Medulla oblongata (tissue), 1 donor: ENCODE measurements around the gene CERKL.
A peak's percentile ranks its signal among the peaks of the same experiment; 100 is the strongest.
"Not testable (repeated sequence)": the region's sequence is repeated elsewhere in the genome, so short reads cannot be mapped to it uniquely, and the experiment has no call there.

Experiments used
- DNase-seq: peaks from one replicate; pipeline ENCODE4 v3.0.0-alpha.2; 2015; ENCODE audit errors: extremely low spot score

CERKL gene, protein sequence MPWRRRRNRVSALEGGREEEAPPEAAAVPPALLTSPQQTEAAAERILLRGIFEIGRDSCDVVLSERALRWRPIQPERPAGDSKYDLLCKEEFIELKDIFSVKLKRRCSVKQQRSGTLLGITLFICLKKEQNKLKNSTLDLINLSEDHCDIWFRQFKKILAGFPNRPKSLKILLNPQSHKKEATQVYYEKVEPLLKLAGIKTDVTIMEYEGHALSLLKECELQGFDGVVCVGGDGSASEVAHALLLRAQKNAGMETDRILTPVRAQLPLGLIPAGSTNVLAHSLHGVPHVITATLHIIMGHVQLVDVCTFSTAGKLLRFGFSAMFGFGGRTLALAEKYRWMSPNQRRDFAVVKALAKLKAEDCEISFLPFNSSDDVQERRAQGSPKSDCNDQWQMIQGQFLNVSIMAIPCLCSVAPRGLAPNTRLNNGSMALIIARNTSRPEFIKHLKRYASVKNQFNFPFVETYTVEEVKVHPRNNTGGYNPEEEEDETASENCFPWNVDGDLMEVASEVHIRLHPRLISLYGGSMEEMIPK

DNA sequence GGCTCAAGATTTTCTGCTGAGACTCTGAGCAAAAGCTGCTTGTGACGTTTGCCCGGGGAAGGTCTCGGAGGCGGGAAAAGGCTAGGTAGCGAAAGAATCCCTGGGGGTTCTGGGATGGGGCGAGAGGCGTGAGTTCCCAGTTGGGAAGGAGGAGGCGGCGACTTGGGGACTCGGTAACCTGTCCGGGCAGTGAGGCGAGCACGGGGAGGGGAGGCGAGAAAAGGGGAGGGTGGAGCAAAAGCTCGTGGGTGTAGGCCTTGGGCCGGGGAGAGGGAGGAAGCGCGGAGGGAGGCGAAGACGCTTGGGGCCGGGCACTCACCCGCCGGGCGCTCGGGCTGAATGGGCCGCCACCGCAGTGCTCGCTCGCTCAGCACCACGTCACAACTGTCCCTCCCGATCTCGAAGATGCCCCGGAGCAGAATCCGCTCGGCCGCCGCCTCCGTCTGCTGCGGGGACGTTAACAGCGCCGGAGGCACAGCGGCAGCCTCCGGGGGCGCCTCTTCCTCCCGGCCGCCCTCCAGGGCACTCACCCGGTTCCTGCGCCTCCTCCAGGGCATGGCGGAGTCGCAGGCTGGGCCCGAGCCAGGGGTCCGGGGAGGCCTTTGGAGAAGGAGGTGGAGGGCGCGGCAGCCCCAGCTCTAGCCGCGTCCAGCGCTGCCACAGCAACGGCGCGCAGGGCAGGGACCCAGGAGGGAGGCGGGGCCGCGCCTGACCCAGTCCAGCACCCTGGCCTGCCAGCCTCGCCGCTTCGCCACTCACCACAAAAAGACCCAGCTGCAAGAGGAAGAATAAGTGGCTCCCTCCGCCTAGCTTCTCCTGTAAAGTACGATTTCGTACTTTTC is at the start of gene CERKL:
TSS of gene CERKL (minus strand) at position 656 of the 842 bp plus-strand sequence. CDS start at position 557, 99 bp downstream.
- peak; percentile 27 for DNase-seq

DNA sequence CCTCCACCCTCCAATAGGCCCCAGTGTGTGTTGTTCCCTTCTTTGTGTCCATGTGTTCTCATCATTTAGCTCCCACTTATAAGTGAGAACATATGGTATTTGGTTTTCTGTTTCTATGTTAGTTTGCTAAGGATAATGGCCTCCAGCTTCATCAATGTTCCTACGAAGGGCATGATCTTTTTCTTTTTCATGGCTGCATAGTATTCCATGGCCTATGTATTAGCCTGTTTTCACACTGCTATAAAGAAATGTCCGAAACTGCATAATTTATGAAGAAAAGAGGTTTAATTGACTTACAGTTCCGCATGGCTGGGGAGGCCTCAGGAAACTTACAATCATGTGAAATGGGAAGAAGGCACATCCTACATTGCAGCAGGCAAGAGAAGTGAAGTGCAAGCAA is 45.6 kb upstream of the CERKL start:
- not testable (repeated sequence) for DNase-seq

DNA sequence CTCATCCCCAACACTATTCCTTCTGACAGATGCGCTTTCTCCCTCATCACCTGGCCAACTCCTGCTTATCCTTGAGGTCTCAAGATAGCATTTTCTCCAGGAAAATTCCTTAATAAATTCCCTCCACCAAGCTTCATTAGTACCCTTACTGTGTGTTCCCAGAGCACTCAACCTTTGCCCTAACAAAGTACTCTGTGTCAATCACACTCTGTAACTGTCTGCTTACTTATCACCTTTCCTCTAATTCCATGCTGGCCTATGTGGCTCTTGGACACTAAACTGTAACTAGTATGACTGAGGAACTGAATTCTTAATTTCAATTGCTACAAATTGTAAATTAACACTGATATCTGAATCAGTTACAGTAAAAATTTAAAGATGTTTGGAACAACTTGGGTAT is 41.3 kb upstream of the CERKL start:
- DNase-seq: no peak

DNA sequence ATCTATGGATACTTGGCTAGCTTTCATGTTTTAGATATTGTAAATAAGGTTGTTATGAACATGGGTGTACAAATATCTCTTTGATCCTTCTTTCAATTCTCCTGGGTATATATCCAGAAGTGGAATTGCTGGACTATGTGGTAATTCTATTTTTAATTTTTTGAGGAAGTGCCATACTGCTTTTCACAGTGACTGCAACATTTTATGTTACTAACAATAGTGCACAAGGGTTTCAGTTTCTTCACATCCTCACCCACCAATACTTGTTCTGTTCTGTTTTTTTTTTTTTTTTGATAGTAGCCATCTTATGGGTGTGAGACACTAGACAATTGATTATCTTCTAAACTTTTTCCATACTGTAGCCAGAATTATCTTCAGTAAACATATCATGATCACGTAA is 40.7 kb upstream of the CERKL start:
- no peak for DNase-seq

DNA sequence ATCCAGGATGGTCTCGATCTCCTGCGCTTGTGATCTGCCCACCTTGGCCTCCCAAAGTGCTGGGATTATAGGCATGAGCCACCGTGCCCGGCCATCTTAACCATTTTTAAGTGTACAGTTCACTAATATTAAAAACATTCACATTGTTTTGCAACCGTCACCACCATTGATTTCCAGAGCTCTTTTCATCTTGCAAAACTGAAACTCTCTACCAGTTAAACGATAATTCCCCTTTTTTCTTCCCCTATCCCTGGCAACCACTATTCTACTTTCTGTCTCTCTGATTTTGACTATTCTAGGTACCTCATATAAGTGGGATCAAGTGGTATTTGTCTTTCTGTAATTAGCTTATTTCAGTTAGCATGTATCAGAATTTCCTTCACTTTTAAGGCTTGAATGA is 40.2 kb upstream of the CERKL start:
- no peak for DNase-seq

DNA sequence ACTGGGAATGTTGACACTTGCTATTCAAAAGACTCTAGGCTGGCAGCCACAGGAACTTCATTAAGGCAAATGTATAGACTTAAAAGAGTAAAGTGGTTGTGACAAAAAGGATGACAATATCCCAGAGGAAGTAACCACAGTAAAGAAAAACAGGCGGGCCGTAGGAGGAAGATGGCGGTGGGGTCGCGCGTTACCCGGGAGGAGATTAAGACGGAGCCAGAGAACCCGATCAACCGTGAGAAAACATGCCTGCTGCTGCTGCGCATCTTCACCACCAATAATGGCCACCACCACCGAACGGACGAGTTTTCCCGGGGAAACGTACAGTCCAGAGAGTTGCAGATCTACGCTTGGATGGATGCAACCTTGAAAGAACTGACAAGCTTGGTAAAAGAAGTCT is 37.4 kb upstream of the CERKL start:
- DNase-seq: no peak

DNA sequence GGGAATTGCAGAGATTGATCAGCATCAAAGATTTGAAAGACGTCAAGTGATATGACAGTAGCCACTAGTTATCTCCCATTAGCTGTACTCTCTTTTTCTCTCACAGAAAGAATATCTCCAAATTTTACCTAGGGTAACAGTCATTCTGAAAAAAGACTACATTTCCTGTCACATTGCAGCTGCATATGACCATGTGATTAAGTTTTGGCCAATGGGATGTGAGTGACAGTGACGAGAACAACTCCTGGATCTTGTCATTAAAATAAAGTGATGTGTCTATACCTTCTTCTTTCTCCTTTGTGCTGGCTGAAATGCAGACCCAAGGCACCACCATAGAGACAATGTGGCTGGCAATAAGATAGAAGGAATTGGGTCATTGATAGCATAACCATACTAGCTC is 34.0 kb upstream of the CERKL start:
- DNase-seq: no peak

DNA sequence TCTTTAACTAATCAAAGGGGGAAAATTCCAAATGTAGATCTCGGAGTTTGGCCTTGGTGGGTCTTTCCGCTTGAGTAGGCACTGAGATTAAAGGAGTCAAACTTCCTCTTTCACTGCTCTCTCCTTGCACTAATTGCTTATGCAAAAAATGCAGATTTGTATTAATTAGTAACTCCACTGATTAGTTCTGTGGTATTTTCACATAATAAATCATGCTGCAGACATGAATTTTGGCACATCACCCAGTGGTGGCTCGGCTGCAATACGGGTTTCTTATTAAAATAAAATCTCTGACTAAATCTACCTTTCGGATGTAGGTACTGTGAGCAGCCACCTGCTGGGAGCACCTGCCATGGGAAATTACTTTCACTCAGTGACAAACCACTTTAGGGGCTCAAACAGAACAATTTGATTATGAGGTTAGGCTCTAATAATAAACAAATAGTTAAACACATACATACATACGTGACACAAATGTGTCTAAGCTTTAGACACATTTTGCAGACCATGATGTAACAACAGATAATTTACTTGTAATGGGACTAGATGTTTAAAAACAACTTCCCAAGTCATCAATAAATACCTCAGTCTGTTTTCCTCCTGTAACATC is 29.8 kb upstream of the CERKL start:
- no peak for DNase-seq

DNA sequence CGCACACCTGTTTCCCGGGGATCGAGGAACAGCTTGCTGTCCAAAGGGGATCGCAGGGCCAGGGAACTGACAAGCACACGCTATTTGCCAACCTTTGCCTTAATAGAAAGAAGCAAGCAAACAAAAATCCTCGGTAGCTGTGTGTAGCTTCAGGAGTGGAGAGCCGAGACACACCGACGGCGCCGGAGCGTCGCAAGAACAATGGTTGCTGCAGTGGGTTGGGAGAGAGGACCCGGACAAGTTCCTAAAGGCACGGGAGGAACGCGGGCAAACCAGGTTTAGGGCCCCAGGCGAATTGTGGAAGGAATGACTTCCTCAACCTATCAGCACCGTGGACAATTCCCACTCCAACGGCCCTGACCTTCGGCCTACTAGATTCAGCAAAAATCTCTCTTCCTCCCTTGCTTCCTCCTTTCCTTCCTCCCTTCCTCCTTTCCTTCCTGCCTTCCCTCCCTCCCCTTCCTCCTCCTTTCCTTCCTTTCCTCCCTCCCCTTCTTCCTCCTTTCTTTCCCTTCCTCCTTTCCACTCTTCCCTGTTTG is 28.3 kb upstream of the CERKL start:
- no peak for DNase-seq

DNA sequence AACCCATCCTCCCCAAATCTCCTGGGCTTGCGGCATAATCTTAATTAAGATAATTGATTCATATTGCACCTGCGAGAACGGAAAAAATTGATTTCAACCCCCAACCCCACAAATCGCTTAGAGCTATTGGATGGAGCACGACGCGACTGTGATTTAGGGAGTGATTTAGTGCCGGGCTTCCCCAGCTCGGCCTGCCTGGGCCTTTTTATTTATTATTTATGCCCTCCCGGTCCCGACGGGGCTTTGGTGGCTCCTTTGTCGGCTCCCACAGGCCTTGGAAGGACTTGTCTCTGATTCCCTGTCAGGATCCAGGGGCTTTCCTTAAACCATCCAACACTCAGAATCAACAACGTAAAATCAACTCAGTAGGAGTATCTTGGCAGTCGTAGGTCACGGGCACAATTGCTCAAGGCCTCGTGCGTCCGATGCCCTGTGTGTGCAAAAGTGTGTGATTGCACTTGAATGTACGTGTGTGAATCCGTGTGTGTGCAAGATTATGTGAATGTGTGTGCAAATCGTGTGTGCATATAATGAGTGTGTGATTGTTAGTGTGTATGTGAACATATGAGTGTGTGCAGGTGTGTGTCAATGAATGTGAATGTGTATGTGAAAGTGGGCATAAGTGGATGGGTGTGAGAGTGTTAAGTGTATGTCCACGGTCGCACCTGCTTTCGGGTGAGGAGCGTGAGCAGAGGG is 27.7 kb upstream of the CERKL start:
- DNase-seq: no peak

DNA sequence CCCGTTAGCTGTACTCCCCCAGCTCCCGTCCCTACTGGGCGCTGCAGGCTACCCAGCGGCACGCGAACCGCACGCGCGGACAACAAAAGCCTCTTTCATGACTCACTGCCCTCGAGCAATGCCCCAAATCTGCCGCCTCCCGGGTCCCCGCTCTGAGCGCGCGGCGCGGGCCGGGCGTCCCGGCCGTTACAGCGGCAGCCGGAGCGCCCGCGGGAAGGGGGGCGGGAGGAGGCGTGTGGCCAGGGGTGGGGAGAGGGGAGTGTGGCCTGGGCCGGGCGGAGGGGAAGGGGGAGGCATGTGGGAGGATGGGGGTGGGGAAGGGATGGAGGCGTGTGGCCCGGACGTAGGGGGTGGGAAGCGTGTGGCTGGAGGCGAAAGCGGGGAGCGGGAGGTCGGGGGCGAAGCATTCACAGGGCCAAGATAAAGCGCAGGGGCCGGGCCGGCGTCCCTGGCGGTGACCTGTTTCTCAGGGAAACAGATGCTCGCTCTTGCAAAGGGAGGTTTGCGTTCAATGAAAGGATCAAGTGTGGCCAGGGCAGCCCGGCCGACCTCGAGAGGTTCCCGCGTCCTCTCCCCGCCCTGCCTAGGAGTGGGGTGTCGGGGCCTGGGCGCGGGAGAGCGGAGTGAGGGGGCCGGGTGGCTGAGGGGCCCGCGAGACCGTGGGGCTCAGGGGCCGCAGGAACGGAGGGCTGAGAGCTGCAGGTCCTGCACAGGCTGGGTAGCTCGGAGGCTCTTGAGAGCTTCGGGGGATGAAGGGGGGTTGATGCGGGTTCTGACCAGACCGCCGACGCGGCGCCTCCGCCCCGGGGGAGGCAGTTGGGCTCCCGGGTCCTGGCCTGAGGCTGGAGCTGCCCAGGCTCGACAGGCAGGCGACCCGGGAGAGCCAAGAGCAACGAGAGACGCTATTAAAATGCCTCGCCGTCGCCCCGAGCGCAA is 26.9 kb upstream of the CERKL start:
- DNase-seq: no peak

DNA sequence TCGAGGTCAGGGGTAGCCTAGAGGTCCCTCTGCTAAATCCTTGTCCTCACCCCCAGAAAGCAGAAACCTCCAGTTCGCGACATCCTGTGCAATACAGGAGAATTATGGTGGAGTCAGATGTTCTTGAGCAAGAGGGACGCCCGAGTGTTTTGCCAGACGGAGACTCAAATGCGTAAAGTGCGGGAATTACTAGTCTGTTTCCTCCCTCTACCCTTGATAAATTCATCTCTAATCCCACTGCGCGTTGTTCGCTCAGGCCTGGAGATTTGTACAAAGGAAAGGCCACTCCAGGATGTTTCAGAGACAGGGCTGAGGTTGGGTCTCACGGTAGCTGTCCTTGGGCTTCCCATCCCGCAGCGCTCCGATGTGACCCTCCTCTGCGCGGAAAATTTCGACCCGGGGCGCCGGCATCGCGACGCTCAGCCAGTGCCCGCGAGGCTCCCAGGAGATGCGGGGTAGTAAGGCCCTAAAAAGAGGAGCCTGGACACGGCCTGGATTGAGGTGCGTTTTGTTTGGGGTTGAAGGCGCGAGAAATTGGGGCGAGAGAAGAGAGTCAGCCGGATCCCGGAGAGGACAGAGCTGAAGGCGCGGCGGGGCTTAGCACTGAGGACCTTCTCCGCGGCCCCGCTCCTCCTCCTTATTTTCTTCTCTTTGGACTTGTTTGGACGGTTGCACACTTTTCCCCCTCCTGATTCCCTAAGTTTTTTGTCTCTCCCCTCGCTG is 26.1 kb upstream of the CERKL start:
- no peak for DNase-seq

DNA sequence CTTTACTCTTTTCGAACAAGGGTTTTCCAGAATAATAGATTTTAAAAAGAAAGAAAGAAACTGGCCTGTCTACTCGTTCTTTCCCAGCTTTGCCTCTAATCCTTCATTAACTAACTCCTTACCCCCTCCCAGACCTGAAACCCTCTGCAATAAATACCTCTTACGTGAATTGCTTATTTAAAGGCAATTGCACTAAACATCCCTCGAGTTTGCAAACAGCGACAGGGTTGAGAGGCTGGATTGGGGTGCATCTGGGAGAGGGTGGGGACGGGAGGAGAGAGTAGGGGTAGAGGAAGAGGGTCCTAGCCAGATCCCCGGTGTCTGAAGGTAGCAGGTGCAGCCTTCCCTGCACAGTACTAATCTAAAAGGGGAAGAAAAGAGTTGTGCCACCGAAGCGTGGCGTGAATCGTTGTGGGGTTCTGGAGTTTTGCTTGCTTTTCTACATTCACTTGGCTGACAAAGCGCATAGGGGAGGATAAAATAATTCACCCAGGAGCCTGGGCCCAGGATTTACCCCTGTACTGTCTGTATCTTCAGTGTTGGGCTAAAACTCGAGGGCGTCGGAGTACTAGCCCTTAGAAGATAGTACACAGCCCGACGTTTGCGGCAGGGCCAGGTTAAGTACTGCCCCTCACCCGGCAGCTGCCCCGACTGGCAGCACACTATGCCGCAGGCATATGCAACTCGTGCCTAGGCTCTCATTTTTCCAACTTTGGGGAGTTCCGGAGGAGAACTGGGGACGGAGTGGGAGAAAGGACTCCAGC is 25.3 kb upstream of the CERKL start:
- DNase-seq: no peak

DNA sequence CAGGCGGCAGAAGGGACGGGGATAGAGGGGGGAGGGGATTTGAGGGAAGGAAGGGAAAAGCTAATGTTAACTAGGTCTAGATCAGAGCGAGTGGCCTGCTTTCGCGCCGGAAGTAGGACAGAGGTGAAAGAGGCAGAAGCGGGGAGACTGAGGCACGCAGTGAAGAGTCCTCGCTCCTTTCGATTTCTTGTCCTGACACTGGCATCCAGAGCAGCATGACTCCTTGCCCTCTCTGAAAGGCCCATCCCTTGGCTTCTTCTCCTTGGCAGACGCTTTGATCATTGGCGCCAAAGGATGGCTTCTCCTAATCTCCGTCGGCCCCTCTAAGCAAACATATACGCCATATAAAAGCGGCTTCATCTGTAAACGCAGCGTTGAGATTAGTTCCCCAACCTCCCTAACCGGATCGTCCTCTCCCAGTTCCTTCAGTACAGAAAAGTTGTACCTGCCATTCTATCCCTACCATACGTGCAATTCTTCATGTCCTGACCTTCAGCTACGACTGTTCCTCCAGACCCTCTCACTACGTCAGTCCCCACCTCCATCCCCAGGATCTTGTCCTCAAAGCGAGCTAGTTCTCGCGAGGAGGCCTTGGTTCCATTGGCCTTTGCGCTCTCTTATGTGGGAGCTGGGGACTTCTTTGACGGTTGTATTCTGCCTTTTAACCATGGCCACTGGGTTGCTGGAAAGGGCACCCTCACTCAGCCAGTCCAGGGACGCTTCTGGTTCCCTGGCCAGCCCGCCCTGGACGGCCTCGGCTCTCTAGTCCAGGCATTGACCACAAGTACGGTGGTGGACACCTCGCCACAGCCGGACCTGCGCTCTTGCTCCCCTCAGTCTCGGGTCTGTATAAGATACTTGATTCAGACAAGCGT is 24.3 kb upstream of the CERKL start:
- no peak for DNase-seq

DNA sequence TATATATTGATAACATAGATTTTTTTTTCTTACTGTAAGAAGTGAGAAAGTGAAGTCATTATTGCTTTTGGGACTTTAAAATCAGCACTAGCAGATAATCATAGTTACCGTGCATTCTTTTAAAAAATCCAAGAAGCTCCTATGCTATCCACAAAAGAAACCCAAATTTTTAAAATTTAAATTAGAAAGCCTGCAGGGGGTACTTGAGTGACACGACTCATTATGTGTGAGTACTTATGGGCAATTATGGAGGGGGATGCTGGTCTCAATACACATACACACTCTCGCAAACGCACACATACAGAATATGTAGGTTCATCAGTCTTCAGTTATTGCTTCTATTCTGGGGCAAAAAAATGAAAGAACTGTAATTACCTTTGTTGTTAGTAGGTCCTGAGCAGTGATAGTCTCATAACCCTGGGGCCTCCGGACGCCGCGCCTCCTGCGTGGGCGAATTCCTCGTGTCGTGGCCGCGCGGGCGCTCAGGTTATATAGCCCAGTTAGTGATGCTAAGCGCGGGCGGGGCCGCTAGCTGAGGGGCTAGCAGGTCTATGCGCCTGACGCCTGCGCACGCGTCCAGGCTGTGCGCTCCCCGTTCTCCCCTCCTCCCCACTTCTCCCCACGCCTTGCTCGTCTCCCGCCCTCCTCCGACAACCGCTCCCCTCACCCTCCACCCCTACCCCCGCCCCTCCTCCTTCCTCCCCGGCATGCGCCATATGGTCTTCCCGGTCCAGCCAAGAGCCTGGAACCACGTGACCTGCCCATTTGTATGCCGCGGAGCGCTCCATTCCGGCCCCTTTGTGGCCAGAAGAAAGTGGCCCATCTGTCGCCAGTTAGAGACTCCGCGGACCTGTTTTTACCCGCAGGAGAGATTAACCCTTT is 23.4 kb upstream of the CERKL start, which contains the start of gene NEUROD1:
TSS of gene NEUROD1 (minus strand) at position 463 of the 882 bp plus-strand sequence. CDS start 1,657 bp downstream, outside the sequence.
- DNase-seq: peak; percentile 17

DNA sequence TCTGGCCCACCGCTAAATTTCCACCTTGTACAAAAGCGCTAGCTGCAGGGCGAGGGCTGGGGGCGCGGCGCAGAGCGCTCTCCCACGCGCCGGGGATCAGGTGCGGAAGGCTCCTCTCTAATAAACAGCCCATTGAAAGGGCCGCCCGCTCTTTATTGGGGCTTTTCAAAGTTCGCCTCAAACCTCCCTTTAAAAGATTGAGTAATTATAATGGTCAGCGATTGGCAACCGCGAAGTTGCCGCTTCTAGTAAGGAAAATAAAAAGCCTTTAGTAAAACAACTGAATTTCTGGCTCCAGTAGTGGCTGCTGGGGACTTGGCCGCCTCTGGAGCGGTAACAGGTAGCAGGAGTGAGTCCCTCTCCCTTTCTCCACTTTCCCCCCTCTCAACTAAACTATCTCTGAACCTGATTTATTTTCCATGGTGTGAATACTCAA is 22.7 kb upstream of the CERKL start:
- no peak for DNase-seq
